Fibroblast of skin of right quadriceps (primary cell): ENCODE data around the gene RGS21.

ENCODE experiments used
- DNase-seq: peaks from one replicate; pipeline ENCODE4 v3.0.0-alpha.2; 2013

The RGS21 gene

GRCh38 chr1:192379554-192379953, 62.8 kb downstream of the RGS21 start:
- no peak for DNase-seq

DNA sequence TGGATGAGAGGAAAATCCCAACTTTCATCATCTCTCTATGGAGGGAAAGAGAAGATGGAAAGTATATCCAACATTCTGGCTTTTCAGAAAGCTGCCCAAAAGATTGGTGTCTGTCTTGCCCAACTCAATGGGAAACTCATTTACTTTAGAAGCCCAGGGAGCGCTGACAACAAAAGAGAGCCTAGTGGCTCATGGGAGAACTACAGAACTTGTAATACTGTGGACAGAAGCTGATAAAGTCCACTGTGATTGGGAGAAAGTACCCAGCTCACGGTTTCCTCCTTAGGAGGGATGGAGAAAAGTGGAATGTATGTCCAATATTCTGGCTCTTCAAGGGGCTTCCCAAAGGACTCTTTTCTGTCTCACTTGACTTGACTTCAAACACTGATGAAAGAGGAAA, 66.0 kb downstream of the RGS21 start:
- DNase-seq = no peak

DNA sequence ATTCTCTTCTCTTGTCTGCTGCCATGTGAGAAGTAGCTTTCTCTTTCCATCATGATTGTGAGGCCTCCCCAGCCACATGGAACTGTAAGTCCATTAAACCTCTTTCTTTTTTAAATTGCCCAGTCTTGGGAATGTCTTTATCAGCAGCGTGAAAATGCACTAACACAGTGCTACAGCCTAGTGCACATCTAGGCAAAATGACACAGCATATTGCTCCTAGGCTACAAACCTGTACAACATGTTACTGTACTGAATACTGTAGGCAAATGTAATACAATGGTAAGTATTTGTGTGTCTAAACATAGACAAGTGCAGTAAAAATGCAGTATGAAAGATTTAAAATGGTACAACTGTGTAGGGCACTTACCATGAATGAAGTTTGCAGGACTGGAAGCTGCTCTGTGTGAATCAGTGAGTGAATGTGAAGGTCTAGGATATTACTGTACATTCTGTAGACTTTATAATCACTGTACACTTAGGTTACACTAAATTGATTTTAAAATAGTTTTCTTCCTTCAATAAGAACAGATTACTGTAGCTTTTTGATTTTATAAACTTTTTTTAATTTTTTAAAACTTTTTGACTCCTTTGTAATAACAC, 69.4 kb downstream of the RGS21 start:
- no peak for DNase-seq

DNA sequence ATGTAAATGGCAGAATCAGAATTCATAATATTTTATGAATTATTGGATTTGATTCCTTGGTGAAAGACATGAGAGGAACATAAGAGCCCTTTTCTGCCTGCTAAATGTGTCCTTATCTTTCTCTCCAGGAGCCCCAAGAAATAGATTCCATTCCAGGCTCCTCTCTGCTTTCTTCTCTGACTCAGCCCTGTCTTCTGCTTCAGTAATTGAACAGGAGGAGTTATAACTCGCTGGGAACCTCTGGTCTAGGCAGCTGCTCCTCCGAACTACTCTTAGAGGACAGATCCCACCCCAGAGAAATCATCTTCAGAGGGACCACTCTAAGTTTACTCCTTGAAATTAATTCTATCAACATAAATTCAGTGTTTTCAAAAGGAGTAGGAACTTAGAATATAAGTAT, 78.4 kb downstream of the RGS21 start:
- no peak for DNase-seq

GRCh38 chr1:192395895-192396294, 79.1 kb downstream of the RGS21 start:
- DNase-seq = no peak

DNA sequence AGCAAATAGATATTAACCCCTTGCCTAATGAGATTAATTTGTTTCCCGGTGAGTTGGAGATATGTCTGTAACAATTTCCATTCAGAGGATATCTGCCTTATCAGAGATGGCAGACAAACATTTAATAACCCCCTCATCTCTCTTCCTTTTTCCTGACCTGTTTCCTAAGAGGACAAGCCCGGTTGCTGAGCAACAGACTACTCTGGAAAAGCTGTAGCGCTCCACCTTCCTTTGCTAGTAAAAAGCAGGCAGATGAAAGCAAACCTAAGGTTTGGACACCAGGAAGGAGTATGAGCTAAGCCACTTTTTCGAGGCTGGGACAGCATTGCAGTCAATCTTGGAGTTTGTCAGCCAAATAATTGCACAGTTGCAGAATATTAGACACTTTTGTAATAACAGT, 82.4 kb downstream of the RGS21 start:
- DNase-seq = no peak

DNA sequence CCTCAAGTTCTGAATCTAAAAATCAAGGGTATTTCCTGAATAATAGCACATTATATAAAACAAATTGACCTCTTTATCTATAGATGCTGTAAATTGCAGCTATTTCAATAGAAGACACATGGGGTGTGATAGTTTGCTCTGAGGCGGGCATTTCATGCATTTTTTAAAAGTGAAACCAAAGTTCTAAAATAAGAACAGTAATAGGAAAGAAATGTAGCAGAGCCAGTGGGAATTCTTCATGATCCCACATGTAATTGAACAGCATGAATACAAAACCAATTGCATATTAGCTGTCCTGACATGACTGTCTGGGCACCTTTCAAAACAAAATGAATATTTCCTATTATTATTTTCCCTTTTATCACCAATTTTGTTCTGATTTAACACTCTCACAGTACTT, 85.0 kb downstream of the RGS21 start:
- DNase-seq = peak; percentile 74

DNA sequence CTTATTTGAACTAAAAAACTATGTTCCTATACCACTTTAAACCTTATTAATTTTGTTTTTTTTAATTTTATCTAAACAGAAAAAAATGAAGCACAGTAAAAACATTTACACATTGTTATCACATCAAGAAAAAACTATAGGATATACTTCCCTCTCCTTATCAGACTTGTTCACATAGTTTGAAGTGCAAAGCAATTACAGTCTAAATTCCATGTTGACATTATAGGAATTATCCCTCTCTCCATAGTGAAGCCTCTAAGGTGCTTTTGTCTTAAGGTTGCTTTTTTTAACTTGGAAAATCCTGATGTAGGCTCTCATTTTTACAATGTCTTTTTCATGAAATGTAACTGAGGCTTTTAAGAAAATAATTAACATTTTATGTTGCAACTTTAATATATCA, 85.8 kb downstream of the RGS21 start:
- no peak for DNase-seq

DNA sequence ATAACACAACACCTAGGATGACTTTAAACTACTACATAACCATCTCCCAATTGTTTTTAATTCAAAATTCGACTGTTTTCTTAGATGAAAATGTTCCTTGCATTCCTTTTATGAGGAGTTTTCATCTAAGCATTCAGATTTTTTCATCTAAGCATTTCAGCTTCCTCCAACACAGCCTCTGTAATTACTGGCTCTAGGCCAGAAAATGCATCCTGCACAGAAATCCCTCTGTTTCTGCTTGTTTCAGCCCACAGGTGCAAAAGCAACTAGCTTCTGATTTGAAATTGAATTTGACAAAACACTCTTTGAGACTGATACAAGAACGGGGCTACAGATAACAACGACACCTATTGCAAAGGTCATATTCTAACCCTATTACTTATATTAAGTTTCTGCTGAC, 90.4 kb downstream of the RGS21 start:
- no peak for DNase-seq
